HG03196 (cell line): ENCODE measurements around the gene IRF9.

Experiments
- ATAC-seq: cut with Tn5 transposase; IDR thresholded peaks from one replicate; pipeline ENCODE4 v1.9.1; 2021; ENCODE audit not compliant: unreplicated experiment

IRF9 gene

DNA sequence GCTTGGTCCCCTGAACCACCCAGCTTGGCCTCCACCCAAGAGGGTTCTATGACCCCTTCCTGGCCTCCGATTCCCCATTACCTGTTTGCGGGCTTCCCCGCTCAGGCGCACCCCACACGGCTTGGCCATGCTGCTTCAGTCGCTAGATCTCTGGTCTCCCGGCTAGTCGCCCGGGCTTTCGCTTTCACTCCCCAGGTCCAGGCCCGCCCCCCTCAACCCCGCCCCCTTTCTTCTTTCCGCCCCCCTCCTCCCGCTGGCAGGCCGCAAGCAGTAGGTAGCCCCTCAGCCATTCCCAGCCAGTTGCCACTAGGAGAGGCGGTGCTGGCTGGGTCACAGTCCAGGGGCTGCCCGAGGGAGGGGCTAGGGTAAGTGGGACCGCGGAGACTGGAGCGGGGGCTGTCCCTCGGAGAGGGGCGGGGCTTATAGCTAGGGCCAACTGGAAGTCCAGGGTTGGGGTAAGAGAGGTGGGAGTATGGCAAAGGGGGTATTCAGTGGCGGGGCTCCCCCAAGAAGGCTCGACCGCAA lies 14.6 kb upstream of the IRF9 start, which contains the start of gene PSME2:
Gene PSME2, minus strand, starts transcription at position 158 of the 525 bp plus-strand sequence. Its CDS starts 29 bp downstream, at position 129.
- peak; percentile 64 for ATAC-seq

DNA sequence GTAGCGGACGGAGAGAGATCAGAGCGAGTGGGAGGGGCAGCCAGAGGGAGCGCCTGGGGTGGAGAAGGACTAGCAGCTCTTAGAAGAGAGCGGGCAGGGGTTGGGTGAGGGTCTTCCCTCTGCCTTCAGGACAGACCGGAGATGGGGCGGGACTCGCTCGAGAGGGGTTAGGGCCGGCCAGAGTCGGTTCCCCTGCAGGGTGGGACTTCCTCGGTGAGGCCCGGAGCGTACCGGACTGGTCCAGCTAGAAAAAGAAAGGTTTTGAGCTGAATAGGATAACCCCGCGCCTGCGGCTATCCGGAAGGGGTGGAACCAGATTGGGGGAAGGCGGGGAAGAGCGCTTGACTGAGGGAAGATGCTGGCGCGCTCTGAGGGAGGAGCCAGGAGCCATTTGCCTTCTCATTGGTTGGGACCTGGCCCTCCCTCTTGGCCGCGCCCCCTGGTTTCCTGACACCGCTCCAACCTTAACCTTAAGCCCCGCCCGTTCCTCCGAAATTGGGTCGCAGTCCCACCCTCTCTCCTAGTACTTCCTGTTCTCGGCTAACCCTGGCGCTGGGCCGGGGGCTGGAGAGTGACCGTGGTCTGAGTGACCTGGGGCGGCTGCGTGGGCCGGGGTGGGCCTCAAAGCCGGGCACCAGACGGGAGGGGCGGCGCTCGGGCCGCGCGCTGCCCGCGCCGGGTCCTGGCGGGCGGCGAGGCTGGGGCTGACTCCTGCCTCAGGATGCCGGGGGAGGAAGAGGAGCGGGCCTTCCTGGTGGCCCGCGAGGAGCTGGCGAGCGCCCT lies 13.9 kb upstream of the IRF9 start, which contains the start of gene RNF31:
Gene RNF31, plus strand, starts transcription at position 521 of the 783 bp plus-strand sequence. Its CDS starts 201 bp downstream, at position 722.
- ATAC-seq: peak; percentile 73

DNA sequence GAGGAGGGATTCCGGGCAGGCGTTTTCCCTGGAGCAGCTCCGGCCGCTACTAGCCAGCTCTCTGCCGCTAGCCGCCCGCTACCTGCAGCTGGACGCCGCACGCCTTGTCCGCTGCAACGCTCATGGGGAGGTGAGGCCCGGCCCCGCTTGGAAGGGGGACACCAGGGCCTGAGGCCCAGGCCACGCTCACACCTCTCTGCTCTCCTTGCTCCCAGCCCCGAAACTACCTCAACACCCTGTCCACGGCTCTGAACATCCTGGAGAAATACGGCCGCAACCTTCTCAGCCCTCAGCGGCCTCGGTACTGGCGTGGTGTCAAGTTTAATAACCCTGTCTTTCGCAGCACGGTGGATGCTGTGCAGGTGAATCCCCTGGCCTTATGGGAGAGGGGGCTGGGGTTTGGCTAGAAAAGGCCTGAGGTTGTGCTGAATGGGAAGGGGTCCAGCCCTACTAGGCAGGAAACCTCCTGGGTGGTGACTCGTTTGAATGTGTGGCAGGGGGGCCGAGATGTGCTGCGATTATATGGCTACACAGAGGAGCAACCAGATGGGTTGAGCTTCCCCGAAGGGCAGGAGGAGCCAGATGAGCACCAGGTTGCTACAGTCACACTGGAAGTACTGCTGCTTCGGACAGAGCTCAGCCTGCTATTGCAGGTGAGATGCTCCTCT lies 13.2 kb upstream of the IRF9 start:
- ATAC-seq: no peak

DNA sequence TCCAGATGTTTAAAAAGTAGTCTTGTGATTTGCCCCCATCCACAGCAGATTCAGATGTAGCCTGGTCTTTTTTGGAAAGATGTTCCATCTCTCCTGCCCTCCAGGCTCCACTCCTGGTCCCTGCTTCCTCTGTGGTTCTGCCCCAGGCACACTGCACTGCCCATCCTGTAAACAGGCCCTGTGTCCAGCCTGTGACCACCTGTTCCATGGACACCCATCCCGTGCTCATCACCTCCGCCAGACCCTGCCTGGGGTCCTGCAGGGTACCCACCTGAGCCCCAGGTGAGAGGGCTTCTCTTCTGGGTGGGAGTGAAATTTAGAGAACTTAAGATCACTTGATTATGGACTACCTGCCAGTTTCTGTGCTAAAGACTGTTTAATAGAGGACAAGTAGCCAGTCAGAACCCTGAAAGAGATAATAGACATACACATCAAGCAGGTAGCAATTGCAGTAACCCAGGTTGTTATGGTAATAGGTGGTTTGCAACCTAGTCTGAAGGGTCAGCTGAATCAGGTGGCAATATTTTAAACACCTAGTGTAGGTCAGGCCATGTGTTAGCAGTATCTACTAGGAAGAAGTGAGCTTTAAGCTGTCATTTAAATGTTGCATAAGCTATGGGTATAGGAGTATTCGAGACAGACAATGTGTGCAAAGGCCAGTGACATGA lies 11.6 kb upstream of the IRF9 start:
- no peak for ATAC-seq

DNA sequence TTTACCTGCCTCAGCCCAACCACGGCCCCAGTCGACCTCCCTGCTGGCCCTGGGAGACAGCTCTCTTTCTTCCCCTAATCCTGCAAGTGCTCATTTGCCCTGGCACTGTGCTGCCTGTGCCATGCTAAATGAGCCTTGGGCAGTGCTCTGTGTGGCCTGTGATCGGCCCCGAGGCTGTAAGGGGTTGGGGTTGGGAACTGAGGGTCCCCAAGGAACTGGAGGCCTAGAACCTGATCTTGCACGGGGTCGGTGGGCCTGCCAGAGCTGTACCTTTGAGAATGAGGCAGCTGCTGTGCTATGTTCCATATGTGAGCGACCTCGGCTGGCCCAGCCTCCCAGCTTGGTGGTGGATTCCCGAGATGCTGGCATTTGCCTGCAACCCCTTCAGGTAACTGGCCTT lies 11.0 kb upstream of the IRF9 start:
- ATAC-seq: no peak

DNA sequence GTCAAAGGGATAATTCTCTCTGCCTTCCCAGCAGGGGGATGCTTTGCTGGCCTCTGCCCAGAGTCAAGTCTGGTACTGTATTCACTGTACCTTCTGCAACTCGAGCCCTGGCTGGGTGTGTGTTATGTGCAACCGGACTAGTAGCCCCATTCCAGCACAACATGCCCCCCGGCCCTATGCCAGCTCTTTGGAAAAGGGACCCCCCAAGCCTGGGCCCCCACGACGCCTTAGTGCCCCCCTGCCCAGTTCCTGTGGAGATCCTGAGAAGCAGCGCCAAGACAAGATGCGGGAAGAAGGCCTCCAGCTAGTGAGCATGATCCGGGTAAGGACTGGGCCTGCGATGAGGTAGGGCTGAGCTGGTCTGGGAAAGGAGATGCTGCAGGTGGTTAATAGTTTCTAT lies 10.5 kb upstream of the IRF9 start:
- ATAC-seq: no peak

DNA sequence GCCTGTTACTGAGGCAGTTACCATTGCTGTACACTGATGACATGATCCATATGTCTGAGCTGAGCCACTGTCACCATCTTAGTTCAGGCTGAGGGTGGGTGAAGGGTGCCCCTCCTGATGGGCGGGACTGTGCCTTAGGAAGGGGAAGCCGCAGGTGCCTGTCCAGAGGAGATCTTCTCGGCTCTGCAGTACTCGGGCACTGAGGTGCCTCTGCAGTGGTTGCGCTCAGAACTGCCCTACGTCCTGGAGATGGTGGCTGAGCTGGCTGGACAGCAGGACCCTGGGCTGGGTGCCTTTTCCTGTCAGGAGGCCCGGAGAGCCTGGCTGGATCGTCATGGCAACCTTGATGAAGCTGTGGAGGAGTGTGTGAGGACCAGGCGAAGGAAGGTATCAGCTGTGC lies 10.1 kb upstream of the IRF9 start:
- no peak for ATAC-seq

DNA sequence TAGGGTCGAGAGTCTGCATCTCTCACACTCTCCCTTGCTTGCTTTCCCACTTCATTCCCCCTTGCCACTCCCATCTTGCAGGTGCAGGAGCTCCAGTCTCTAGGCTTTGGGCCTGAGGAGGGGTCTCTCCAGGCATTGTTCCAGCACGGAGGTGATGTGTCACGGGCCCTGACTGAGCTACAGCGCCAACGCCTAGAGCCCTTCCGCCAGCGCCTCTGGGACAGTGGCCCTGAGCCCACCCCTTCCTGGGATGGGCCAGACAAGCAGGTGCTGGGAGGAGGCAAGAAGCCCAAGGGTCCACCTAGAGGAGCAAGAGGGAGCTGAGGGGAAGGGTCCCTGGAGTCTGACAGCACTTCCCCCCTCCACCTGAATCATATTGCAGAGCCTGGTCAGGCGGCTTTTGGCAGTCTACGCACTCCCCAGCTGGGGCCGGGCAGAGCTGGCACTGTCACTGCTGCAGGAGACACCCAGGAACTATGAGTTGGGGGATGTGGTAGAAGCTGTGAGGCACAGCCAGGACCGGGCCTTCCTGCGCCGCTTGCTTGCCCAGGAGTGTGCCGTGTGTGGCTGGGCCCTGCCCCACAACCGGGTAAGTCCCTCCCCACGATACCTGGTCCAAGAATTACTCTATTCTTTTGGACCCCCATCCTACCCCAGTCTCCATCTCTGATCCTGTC lies 9.5 kb upstream of the IRF9 start:
- ATAC-seq: no peak

DNA sequence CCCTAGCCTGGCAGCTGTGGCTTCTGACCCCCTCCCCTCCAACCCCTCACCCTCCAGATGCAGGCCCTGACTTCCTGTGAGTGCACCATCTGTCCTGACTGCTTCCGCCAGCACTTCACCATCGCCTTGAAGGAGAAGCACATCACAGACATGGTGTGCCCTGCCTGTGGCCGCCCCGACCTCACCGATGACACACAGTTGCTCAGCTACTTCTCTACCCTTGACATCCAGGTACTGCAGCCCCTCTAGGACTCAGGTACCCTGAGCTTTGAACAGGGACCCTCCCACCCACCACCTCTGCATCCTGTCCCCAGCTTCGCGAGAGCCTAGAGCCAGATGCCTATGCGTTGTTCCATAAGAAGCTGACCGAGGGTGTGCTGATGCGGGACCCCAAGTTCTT lies 6.0 kb upstream of the IRF9 start:
- ATAC-seq: no peak

DNA sequence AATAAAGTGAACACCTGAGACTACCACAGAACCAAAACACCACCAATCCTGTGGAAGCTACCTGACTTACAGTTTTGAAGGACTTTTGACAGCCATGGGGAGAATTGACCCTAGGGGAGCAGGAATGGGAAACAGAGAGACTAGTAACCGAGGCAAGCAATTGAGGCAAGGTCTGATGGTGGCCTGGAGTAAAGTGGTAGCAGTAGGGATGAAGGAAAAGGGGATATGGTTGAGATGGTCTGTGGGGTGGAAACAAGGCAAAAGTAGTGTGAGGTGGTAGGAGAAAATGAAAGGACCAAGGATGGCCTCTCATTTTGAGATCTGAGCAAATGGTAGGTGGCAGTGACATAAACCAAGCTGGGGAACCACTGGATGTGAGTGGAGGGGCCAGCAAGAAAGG lies 4.2 kb upstream of the IRF9 start:
- no peak for ATAC-seq

DNA sequence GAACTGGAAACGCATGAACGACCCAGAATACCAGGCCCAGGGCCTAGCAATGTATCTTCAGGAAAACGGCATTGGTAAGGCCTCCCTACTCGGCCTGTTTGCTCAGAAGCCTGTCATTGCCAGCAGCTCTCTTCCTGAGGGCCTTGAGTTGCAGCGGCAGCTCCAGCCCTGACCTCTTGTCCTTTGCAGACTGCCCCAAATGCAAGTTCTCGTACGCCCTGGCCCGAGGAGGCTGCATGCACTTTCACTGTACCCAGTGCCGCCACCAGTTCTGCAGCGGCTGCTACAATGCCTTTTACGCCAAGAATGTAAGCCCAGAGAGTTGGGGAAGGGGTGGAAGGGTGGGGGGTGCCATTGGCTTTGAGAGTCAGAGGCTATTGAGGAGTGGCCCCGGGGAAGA lies 3.7 kb upstream of the IRF9 start:
- ATAC-seq: no peak

DNA sequence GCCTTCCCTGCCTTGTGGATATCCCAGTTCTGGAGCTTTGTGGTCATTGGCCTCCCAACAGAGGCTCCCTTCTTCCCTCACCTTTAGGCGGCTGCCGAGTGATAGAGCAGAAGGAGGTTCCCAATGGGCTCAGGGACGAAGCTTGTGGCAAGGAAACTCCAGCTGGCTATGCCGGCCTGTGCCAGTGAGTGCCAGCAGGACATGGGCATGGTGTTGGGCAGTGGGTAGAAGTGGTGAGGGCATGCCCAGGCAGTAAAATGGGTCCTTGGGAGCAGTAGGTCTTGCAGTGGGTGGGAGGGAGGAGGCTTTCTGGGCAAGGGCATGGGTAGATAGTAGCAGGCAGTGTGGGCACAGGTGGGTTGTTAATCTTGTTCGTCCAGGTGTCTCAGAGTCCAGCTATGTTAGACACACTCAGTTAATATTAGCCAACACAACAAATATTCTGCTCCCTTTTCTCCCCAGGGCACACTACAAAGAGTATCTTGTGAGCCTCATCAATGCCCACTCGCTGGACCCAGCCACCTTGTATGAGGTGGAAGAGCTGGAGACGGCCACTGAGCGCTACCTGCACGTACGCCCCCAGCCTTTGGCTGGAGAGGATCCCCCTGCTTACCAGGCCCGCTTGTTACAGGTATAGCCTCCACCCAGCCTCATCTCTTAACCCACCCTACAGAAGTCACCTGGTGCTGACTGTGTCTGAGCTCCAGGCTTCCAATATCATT lies 1.1 kb upstream of the IRF9 start:
- ATAC-seq: peak; percentile 6

DNA sequence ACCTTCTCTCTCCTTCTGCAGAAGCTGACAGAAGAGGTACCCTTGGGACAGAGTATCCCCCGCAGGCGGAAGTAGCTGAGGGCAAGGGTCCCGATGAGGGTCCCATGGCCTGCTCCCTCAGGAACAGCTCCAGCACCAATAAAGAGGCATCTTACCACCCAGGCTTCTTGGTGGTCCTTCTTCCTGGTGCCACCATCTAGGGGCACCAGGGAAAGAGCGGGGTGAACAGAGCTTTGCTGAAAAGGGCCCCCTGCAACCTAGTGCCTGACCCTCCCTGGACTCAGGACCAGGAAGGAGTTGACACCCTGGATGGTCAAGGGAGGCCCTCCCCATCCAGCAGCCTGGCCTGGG lies 591 bp upstream of the IRF9 start:
- peak; percentile 8 for ATAC-seq

DNA sequence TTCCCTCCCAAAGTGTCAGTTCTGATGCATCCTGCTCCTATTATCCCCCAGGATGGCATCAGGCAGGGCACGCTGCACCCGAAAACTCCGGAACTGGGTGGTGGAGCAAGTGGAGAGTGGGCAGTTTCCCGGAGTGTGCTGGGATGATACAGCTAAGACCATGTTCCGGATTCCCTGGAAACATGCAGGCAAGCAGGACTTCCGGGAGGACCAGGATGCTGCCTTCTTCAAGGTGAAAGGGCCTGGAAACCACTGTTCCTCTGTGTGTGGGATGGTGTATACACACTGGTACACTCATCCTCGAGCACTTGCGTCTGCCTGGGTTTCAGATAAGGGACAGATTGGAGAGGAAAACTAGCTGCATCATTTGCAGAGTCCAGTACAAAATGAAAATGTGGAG lies 1.0 kb downstream of the IRF9 start:
- ATAC-seq: no peak

DNA sequence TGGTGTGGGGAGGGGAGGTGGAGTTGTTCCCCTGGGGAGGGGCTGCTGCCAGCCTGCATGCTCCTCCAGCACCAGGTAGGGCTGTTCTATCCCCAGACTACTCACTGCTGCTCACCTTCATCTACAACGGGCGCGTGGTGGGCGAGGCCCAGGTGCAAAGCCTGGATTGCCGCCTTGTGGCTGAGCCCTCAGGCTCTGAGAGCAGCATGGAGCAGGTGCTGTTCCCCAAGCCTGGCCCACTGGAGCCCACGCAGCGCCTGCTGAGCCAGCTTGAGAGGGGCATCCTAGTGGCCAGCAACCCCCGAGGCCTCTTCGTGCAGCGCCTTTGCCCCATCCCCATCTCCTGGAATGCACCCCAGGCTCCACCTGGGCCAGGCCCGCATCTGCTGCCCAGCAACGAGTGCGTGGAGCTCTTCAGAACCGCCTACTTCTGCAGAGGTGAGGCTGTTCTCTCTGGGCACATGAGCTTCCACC lies 3.5 kb downstream of the IRF9 start:
- ATAC-seq: no peak

DNA sequence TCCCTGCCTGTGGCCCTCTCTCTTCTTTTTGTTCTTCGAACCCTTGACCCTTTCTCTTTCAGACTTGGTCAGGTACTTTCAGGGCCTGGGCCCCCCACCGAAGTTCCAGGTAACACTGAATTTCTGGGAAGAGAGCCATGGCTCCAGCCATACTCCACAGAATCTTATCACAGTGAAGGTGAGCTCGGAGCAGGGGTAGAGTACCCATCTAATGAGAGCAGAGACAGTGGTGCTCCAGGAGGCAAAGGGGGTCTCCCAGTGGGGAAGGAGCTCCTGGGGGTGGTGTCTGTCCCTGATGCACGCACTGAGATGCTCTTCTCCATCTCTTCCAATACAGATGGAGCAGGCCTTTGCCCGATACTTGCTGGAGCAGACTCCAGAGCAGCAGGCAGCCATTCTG lies 4.7 kb downstream of the IRF9 start:
- no peak for ATAC-seq

DNA sequence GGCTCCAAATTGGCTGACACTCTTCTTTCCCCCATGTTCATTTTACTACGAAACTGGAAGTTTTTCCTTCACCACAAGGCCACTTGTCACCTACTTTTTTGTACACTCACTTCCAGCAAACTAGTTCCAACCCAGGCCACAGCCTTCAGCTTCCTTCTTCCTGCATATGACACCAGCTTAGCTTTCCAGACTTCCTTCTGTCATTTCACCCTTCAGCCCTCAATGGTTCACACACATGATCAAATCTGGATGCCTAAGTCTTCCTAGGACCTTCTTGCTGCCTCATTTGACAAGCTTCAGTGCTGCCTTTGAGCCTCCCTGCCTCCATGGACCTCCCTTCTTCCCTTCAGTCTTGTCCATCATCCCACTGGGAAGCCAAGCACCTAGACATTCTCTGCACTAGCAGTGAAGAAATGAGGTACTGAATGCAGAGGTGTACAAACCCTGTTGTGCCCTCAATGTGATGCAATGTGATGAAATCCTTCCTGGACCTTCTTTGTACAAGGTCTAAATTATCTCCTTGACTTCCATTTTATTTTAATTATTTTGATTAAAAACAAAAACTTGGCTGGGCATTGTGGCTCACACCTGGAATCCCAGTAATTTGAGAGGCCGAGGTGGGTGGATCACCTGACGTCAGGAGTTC lies 6.5 kb downstream of the IRF9 start:
- ATAC-seq: no peak

DNA sequence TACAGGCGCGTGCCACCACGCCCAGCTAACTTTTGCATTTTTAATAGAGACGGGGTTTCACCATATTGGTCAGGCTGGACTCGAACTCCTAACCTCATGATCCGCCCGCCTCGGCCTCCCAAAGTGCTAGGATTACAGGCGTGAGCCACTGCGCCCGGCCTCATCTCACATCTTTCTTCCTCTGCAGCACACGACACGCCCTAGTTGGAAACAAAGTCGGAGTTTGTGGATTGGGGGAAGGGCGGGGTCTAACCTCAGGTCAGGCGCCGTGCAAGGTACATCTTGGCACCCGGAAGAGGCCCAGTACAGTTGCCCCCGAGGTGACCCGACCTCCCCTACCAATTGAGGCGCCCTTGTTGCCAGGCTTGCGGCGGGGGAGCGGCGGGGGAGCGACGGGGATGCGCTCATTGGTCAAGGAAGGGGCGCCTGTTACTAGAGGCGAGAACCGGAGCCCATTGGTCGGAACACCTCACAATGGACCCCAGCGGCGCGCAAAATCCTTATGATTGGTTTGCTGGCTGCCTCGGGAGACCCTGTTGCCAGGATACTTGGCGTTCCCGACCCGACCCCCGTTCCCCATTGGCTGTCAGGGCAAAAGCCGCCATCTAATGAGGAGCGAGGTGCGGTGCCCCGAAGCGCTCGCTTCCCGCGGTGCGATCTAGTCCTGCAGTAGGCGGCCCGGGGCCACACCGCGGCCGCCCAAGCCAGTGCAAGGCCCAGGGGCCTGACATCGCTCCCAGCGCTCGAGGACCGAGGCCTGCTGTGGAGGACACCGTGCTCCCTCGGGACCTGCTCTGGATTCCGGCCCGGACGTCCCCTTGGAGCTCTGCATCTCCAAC lies 10.6 kb downstream of the IRF9 start, which contains the start of gene REC8:
Gene REC8, plus strand, starts transcription at position 659 of the 839 bp plus-strand sequence. CDS start 473 bp downstream, outside the sequence.
- peak; percentile 73 for ATAC-seq
